ENCODE data around the gene ZNF500. TPM values are rescaled to one million over a fixed set of nuclear protein-coding genes. Genes with fewer than 3 reads are reported as not detected.

Gene ZNF500
- total RNA-seq, 1 donor from 2014 or later: 6.8 TPM

GRCh38 chr16:4803401-4803844, 36.5 kb upstream of the ZNF500 start:
- H3K27ac ChIP-seq (ENCODE audit: low read depth, low read length): no peak overlapping the region
- no peaks in the 10 kb centered on the region for H3K9me3 ChIP-seq (ENCODE audit: control insufficient read depth in 3 of 3, low read length in 3 of 3)
- H3K36me3 ChIP-seq (ENCODE audit: control insufficient read depth in 3 of 3, insufficient read depth in 3 of 3, low read length in 3 of 3): peaks cover 29 to 35% (median 34%) of the 10 kb centered on the region in 3 donors
- H3K4me3 ChIP-seq (ENCODE audit: low read length in 3 of 3): peak overlapping the region in 1 of 3 donors; percentile 81
- no peaks in the 10 kb centered on the region for H3K27me3 ChIP-seq (ENCODE audit: control insufficient read depth in 3 of 3, insufficient read depth in 3 of 3, low read length in 3 of 3)
- H3K4me1 ChIP-seq (ENCODE audit: control insufficient read depth in 3 of 3, insufficient read depth in 3 of 3, low read length in 3 of 3): peaks cover 14 to 20% (median 15%) of the 10 kb centered on the region in 3 donors
- peak overlapping the region in 1 of 3 donors; percentile 86 for H3K9ac ChIP-seq (ENCODE audit: low read depth in 1 of 3, low read length in 3 of 3)

- H3K9ac ChIP-seq (ENCODE audit: low read depth in 1 of 3, low read length in 3 of 3): peak overlapping the region; percentile 65 to 86 (median 77)
- H3K4me1 ChIP-seq (ENCODE audit: control insufficient read depth in 3 of 3, insufficient read depth in 3 of 3, low read length in 3 of 3): peaks cover 14 to 20% (median 15%) of the 10 kb centered on the region in 3 donors
- no peaks in the 10 kb centered on the region for H3K27me3 ChIP-seq (ENCODE audit: control insufficient read depth in 3 of 3, insufficient read depth in 3 of 3, low read length in 3 of 3)
- H3K36me3 ChIP-seq (ENCODE audit: control insufficient read depth in 3 of 3, insufficient read depth in 3 of 3, low read length in 3 of 3): peaks cover 23 to 38% (median 37%) of the 10 kb centered on the region in 3 donors
- H3K9me3 ChIP-seq (ENCODE audit: control insufficient read depth in 3 of 3, low read length in 3 of 3): no peaks in the 10 kb centered on the region
- peak overlapping the region; percentile 40 for H3K27ac ChIP-seq (ENCODE audit: low read depth, low read length)
- peak overlapping the region; percentile 75 to 85 (median 81) for H3K4me3 ChIP-seq (ENCODE audit: low read length in 3 of 3)
Observed at GRCh38 chr16:4802659-4803287, 35.8 kb upstream of the ZNF500 start.

- H3K27ac ChIP-seq (ENCODE audit: low read depth, low read length): peak within 1 kb of the TSS; percentile 75
- peaks cover 24 to 43% (median 35%) of the 10 kb centered on the region in 3 donors for H3K36me3 ChIP-seq (ENCODE audit: control insufficient read depth in 3 of 3, insufficient read depth in 3 of 3, low read length in 3 of 3)
- no peaks in the 10 kb centered on the region for H3K27me3 ChIP-seq (ENCODE audit: control insufficient read depth in 3 of 3, insufficient read depth in 3 of 3, low read length in 3 of 3)
- peak within 1 kb of the TSS; percentile 75 to 85 (median 81) for H3K4me3 ChIP-seq (ENCODE audit: low read length in 3 of 3)
- H3K9ac ChIP-seq (ENCODE audit: low read depth in 1 of 3, low read length in 3 of 3): peak within 1 kb of the TSS; percentile 65 to 86 (median 77)
- H3K9me3 ChIP-seq (ENCODE audit: control insufficient read depth in 3 of 3, low read length in 3 of 3): no peaks in the 10 kb centered on the region
- peaks cover 14 to 20% (median 15%) of the 10 kb centered on the region in 3 donors for H3K4me1 ChIP-seq (ENCODE audit: control insufficient read depth in 3 of 3, insufficient read depth in 3 of 3, low read length in 3 of 3)
Observed at GRCh38 chr16:4801962-4802658, 35.1 kb upstream of the ZNF500 start, which contains the start of gene ROGDI. ROGDI (minus strand) TSS chr16:4802633; CDS start chr16:4802571, 62 bp downstream.

- Histone ChIP-seq H3K4me1 (ENCODE audit: control insufficient read depth in 3 of 3, insufficient read depth in 3 of 3, low read length in 3 of 3) (peaks cover 14 to 20% (median 15%) of the 10 kb centered on the region in 3 donors), H3K4me3 (ENCODE audit: low read length in 3 of 3) (peak overlapping the region; percentile 75 to 85 (median 81)), H3K9ac (ENCODE audit: low read depth in 1 of 3, low read length in 3 of 3) (peak overlapping the region; percentile 62 to 86 (median 74)), H3K27ac (ENCODE audit: low read depth, low read length) (peak overlapping the region; percentile 75), H3K27me3 (ENCODE audit: control insufficient read depth in 3 of 3, insufficient read depth in 3 of 3, low read length in 3 of 3) (no peaks in the 10 kb centered on the region), H3K9me3 (ENCODE audit: control insufficient read depth in 3 of 3, low read length in 3 of 3) (no peaks in the 10 kb centered on the region), H3K36me3 (ENCODE audit: control insufficient read depth in 3 of 3, insufficient read depth in 3 of 3, low read length in 3 of 3) (peaks cover 24 to 42% (median 37%) of the 10 kb centered on the region in 3 donors)
Observed at GRCh38 chr16:4801051-4801961, 34.3 kb upstream of the ZNF500 start.

GRCh38 chr16:4800290-4801041, 33.5 kb upstream of the ZNF500 start:
- Histone ChIP-seq H3K4me3 (ENCODE audit: low read length in 3 of 3) (no peak overlapping the region), H3K27me3 (ENCODE audit: control insufficient read depth in 3 of 3, insufficient read depth in 3 of 3, low read length in 3 of 3) (no peaks in the 10 kb centered on the region), H3K36me3 (ENCODE audit: control insufficient read depth in 3 of 3, insufficient read depth in 3 of 3, low read length in 3 of 3) (peaks cover 24 to 39% (median 33%) of the 10 kb centered on the region in 3 donors), H3K9ac (ENCODE audit: low read depth in 1 of 3, low read length in 3 of 3) (peak overlapping the region in 2 of 3 donors; percentile 16 to 62), H3K4me1 (ENCODE audit: control insufficient read depth in 3 of 3, insufficient read depth in 3 of 3, low read length in 3 of 3) (peaks cover 14 to 20% (median 15%) of the 10 kb centered on the region in 3 donors), H3K27ac (ENCODE audit: low read depth, low read length) (no peak overlapping the region), H3K9me3 (ENCODE audit: control insufficient read depth in 3 of 3, low read length in 3 of 3) (no peaks in the 10 kb centered on the region)

GRCh38 chr16:4799171-4799855, 32.4 kb upstream of the ZNF500 start:
- Histone ChIP-seq H3K9ac (ENCODE audit: low read depth in 1 of 3, low read length in 3 of 3) (no peak overlapping the region), H3K9me3 (ENCODE audit: control insufficient read depth in 3 of 3, low read length in 3 of 3) (no peaks in the 10 kb centered on the region), H3K4me3 (ENCODE audit: low read length in 3 of 3) (no peak overlapping the region), H3K27ac (ENCODE audit: low read depth, low read length) (no peak overlapping the region), H3K4me1 (ENCODE audit: control insufficient read depth in 3 of 3, insufficient read depth in 3 of 3, low read length in 3 of 3) (peaks cover 14 to 20% (median 15%) of the 10 kb centered on the region in 3 donors), H3K27me3 (ENCODE audit: control insufficient read depth in 3 of 3, insufficient read depth in 3 of 3, low read length in 3 of 3) (no peaks in the 10 kb centered on the region), H3K36me3 (ENCODE audit: control insufficient read depth in 3 of 3, insufficient read depth in 3 of 3, low read length in 3 of 3) (peaks cover 20 to 29% (median 24%) of the 10 kb centered on the region in 3 donors)

GRCh38 chr16:4798456-4798855, 31.5 kb upstream of the ZNF500 start:
- Histone ChIP-seq H3K4me1 (ENCODE audit: control insufficient read depth in 3 of 3, insufficient read depth in 3 of 3, low read length in 3 of 3) (peaks cover 14 to 17% (median 15%) of the 10 kb centered on the region in 3 donors), H3K27ac (ENCODE audit: low read depth, low read length) (no peak overlapping the region), H3K36me3 (ENCODE audit: control insufficient read depth in 3 of 3, insufficient read depth in 3 of 3, low read length in 3 of 3) (peaks cover 20 to 26% (median 21%) of the 10 kb centered on the region in 3 donors), H3K9ac (ENCODE audit: low read depth in 1 of 3, low read length in 3 of 3) (no peak overlapping the region), H3K27me3 (ENCODE audit: control insufficient read depth in 3 of 3, insufficient read depth in 3 of 3, low read length in 3 of 3) (no peaks in the 10 kb centered on the region), H3K9me3 (ENCODE audit: control insufficient read depth in 3 of 3, low read length in 3 of 3) (no peaks in the 10 kb centered on the region), H3K4me3 (ENCODE audit: low read length in 3 of 3) (no peak overlapping the region)

- H3K36me3 ChIP-seq (ENCODE audit: control insufficient read depth in 3 of 3, insufficient read depth in 3 of 3, low read length in 3 of 3): peaks cover 20 to 26% (median 21%) of the 10 kb centered on the region in 3 donors
- H3K27me3 ChIP-seq (ENCODE audit: control insufficient read depth in 3 of 3, insufficient read depth in 3 of 3, low read length in 3 of 3): no peaks in the 10 kb centered on the region
- no peak overlapping the region for H3K27ac ChIP-seq (ENCODE audit: low read depth, low read length)
- H3K4me1 ChIP-seq (ENCODE audit: control insufficient read depth in 3 of 3, insufficient read depth in 3 of 3, low read length in 3 of 3): peaks cover 11 to 15% (median 14%) of the 10 kb centered on the region in 3 donors
- no peaks in the 10 kb centered on the region for H3K9me3 ChIP-seq (ENCODE audit: control insufficient read depth in 3 of 3, low read length in 3 of 3)
- no peak overlapping the region for H3K4me3 ChIP-seq (ENCODE audit: low read length in 3 of 3)
- H3K9ac ChIP-seq (ENCODE audit: low read depth in 1 of 3, low read length in 3 of 3): no peak overlapping the region
Observed at GRCh38 chr16:4797805-4798252, 30.9 kb upstream of the ZNF500 start.

Data from skeletal muscle tissue (tissue), 4 donors.